ENCODE data around the gene PCCA. TPM values are rescaled to one million over a fixed set of nuclear protein-coding genes. Genes with fewer than 3 reads are reported as not detected.

PCCA gene, protein sequence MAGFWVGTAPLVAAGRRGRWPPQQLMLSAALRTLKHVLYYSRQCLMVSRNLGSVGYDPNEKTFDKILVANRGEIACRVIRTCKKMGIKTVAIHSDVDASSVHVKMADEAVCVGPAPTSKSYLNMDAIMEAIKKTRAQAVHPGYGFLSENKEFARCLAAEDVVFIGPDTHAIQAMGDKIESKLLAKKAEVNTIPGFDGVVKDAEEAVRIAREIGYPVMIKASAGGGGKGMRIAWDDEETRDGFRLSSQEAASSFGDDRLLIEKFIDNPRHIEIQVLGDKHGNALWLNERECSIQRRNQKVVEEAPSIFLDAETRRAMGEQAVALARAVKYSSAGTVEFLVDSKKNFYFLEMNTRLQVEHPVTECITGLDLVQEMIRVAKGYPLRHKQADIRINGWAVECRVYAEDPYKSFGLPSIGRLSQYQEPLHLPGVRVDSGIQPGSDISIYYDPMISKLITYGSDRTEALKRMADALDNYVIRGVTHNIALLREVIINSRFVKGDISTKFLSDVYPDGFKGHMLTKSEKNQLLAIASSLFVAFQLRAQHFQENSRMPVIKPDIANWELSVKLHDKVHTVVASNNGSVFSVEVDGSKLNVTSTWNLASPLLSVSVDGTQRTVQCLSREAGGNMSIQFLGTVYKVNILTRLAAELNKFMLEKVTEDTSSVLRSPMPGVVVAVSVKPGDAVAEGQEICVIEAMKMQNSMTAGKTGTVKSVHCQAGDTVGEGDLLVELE
- total RNA-seq, result 5.8 and 6.4 TPM in 2 replicates

DNA sequence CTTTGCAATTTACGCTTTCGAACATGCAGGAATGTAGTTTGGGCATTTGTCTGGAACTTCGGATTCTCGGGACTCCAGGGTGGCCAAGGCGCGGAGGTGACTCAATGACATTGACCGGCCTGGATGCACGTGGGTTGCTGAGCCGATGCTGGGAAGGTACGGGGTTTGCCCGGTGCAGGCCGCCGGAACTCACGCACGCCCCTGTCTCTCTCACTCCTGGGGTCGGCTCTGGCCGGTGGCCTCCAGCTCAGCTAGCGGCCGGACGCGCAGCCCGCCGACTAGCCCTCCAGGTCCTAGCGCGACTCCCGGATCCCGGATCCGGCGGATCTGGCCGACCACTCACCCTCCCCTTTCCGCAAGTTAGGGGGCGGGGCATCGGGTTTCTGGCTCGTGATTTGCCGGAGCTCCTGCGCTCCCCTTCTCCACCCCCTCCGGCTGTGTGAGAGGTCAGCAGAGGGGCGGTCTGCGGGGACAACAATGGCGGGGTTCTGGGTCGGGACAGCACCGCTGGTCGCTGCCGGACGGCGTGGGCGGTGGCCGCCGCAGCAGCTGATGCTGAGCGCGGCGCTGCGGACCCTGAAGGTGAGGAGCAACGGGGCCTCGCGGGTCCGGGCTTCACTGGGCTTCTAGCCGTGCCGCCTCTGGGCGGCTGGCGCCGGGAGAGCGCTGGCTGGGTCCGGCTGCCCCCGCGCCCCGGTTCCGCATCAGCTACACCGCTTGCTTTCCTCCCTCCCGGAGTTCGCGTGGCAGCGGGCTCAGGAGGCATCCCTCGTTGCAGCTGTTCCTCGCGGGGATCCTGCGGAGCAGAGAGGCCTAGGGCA, at the start of gene PCCA:
TSS of gene PCCA (plus strand) at position 450 of the 821 bp plus-strand sequence. CDS start at position 478, 28 bp downstream.
- DNase-seq, result peak; percentile 95
- Mint-ChIP-seq H3K4me3 (peak within 1 kb of the TSS; percentile 94), H3K27ac (peak within 1 kb of the TSS; percentile 86), H3K4me1 (peaks cover 18% of the 10 kb centered on the region), H3K9me3 (no peaks in the 10 kb centered on the region), H3K36me3 (ENCODE audit: low read depth) (no peaks in the 10 kb centered on the region), H3K27me3 (peaks cover 4% of the 10 kb centered on the region)
- intact Hi-C loops (cut with micrococcal nuclease), result loop anchor here (2.0 to 5.0 kb wide), 3 partner anchors 43 to 432 kb away; no protein-coding TSS in a partner anchor

- H3K27ac Mint-ChIP-seq, result no peak overlapping the region
- H3K27me3 Mint-ChIP-seq, result peaks cover 9% of the 10 kb centered on the region
- no peak overlapping the region for H3K4me3 Mint-ChIP-seq
Measured at GRCh38 chr13:100039740-100040139, 49.2 kb upstream of the PCCA start.

DNA sequence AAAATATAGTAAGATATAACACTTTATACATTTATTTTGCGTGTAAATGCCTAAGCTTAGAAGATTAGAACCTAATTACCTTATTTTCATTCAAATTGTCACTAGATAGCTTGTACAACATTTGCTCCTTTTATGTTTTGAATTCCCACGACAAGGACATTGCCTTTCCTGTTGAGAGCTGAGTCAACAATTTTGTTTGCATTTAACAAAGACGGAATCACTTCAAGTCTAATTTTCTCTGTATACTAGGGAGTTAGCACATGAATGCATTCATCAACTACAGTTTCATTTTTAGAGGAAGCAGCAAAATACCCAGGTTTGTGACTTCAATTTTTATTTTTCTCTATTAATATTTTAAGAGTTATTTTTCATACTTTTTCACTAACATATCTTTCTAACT, 48.7 kb upstream of the PCCA start:
- Mint-ChIP-seq H3K4me3 (no peak overlapping the region), H3K27me3 (peaks cover 9% of the 10 kb centered on the region), H3K27ac (no peak overlapping the region), H3K4me1 (no peaks in the 10 kb centered on the region), H3K9me3 (no peaks in the 10 kb centered on the region), H3K36me3 (ENCODE audit: low read depth) (no peaks in the 10 kb centered on the region)
- intact Hi-C loops (cut with micrococcal nuclease), result no loop called here
- DNase-seq, result no peak

More at GRCh38 chr13:100039740-100040139, 49.2 kb upstream of the PCCA start:
- intact Hi-C loops (cut with micrococcal nuclease), result no loop called here
- H3K36me3 Mint-ChIP-seq (ENCODE audit: low read depth), result no peaks in the 10 kb centered on the region
- no peaks in the 10 kb centered on the region for H3K9me3 Mint-ChIP-seq
- H3K4me1 Mint-ChIP-seq, result no peaks in the 10 kb centered on the region
- no peak for DNase-seq

DNA sequence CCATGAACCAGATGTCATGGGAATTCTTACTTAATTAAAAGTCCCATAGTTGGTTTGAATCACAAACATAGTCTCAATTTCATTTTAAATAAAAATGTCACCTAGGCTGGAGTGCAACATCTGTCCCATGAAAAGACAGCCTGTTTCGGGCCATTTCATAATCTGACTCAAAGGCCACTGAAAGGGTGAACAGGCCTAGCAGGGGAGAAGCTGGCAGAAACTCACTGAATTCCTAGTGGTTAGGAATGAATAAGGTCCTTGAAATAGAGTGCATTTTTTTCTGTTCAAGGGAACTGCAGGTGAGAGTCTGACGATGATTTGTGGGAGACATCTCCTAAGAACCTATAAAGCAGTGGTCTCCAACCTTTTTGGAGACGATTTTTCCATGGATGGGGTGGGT, 44.0 kb upstream of the PCCA start:
- peaks cover 2% of the 10 kb centered on the region for H3K27me3 Mint-ChIP-seq
- no peaks in the 10 kb centered on the region for H3K9me3 Mint-ChIP-seq
- H3K4me3 Mint-ChIP-seq, result no peak overlapping the region
- no peak overlapping the region for H3K27ac Mint-ChIP-seq
- H3K4me1 Mint-ChIP-seq, result no peaks in the 10 kb centered on the region
- no peak for DNase-seq
- H3K36me3 Mint-ChIP-seq (ENCODE audit: low read depth), result no peaks in the 10 kb centered on the region
- intact Hi-C loops (cut with micrococcal nuclease), result no loop called here

- no peak for DNase-seq
- Mint-ChIP-seq H3K4me1 (no peaks in the 10 kb centered on the region), H3K9me3 (no peaks in the 10 kb centered on the region), H3K27ac (no peak overlapping the region), H3K27me3 (no peaks in the 10 kb centered on the region), H3K36me3 (ENCODE audit: low read depth) (no peaks in the 10 kb centered on the region), H3K4me3 (no peak overlapping the region)
- intact Hi-C loops (cut with micrococcal nuclease), result no loop called here
Measured at GRCh38 chr13:100045355-100045754, 43.5 kb upstream of the PCCA start.

GRCh38 chr13:100051070-100051469, 37.8 kb upstream of the PCCA start:
- no peaks in the 10 kb centered on the region for H3K4me1 Mint-ChIP-seq
- H3K9me3 Mint-ChIP-seq, result no peaks in the 10 kb centered on the region
- no peak overlapping the region for H3K4me3 Mint-ChIP-seq
- no peak overlapping the region for H3K27ac Mint-ChIP-seq
- intact Hi-C loops (cut with micrococcal nuclease), result no loop called here
- no peaks in the 10 kb centered on the region for H3K27me3 Mint-ChIP-seq
- no peak for DNase-seq
- no peaks in the 10 kb centered on the region for H3K36me3 Mint-ChIP-seq (ENCODE audit: low read depth)

DNA sequence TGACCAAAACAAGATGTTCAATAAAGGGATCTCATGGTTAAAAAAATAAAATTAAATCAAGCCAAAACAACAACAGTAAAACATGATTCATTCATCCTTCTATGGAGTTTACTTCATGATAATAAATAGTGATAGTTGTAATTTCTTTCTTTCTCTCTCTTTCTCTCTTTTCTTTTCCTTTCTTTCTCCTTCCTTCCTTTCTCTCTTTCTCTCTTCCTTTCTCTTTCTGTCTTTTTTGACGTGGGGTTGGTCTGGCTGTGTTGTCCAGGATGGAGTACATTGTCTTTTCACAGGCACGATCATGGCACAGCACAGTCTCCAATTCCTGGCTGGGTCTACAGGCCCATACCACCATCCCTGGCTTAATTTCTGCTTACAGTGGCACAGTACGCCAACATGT, 29.1 kb upstream of the PCCA start:
- H3K9me3 Mint-ChIP-seq, result peaks cover 16% of the 10 kb centered on the region
- no peak for DNase-seq
- peaks cover 1% of the 10 kb centered on the region for H3K36me3 Mint-ChIP-seq (ENCODE audit: low read depth)
- no peaks in the 10 kb centered on the region for H3K4me1 Mint-ChIP-seq
- intact Hi-C loops (cut with micrococcal nuclease), result no loop called here
- H3K4me3 Mint-ChIP-seq, result no peak overlapping the region
- H3K27ac Mint-ChIP-seq, result no peak overlapping the region
- peaks cover 8% of the 10 kb centered on the region for H3K27me3 Mint-ChIP-seq

GRCh38 chr13:100063333-100063732, 25.6 kb upstream of the PCCA start:
- intact Hi-C loops (cut with micrococcal nuclease), result no loop called here
- peaks cover 1% of the 10 kb centered on the region for H3K36me3 Mint-ChIP-seq (ENCODE audit: low read depth)
- H3K27ac Mint-ChIP-seq, result no peak overlapping the region
- no peaks in the 10 kb centered on the region for H3K4me1 Mint-ChIP-seq
- peaks cover 8% of the 10 kb centered on the region for H3K27me3 Mint-ChIP-seq
- no peak for DNase-seq
- no peak overlapping the region for H3K4me3 Mint-ChIP-seq
- peaks cover 15% of the 10 kb centered on the region for H3K9me3 Mint-ChIP-seq

DNA sequence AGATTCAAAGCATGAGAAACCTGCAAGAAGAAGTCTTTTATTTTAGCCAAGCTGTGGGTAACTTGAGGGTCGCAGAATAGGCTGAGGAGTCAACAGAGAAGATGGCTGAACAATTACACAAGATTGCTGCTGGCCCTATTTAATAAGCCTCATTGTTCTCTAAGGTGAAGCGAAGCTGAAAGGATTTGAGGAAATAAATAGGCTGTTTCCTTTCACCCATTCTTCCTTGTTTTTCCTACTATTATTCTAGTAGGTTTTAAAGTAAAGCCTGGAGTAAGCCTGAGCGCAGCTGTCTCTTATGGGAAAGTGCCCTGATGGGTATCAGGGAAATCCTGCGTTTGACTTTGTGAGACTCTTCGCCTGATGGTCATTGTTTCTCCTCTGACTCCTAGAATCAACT, 25.0 kb upstream of the PCCA start:
- peaks cover 10% of the 10 kb centered on the region for H3K27me3 Mint-ChIP-seq
- H3K36me3 Mint-ChIP-seq (ENCODE audit: low read depth), result no peaks in the 10 kb centered on the region
- H3K27ac Mint-ChIP-seq, result no peak overlapping the region
- intact Hi-C loops (cut with micrococcal nuclease), result no loop called here
- DNase-seq, result no peak
- no peak overlapping the region for H3K4me3 Mint-ChIP-seq
- no peaks in the 10 kb centered on the region for H3K4me1 Mint-ChIP-seq
- peaks cover 10% of the 10 kb centered on the region for H3K9me3 Mint-ChIP-seq

DNA sequence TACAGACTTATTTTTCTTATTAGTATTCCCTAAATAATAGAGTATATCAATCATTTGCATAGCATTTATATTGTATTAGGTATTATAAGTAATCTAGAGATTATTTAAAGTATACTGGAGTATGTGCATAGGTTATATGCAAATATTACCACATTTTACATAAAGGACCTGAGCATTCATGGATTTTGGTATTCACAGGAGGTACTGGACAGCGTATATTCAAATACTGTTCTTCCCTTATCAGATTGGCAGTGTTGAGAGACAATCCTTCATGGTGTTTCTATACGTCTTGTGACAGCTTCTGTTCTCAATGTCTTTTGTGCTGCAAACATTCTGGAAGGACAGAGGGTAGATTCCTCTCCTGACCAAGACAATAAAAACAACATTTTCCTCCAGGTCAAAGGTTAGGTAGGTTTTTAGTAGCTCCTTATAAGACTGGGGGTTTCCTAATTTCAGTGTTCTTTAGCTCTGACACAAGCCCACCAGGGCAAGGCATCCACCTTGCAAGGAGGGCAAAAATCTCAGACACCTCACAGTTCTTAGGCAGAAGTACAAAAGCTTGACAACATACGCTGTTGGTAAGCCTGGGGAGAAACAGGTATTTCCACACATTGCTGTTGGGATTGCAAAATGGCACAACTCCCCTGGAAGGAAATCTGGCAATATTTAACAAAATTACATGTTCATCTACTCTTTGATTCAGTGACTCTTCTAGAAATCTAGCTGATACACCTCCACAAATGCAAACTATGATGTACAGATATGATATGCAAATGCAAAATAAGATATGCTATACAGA, 20.6 kb upstream of the PCCA start:
- Mint-ChIP-seq H3K36me3 (ENCODE audit: low read depth) (no peaks in the 10 kb centered on the region), H3K4me1 (no peaks in the 10 kb centered on the region), H3K9me3 (no peaks in the 10 kb centered on the region), H3K27me3 (peaks cover 12% of the 10 kb centered on the region), H3K27ac (no peak overlapping the region), H3K4me3 (no peak overlapping the region)
- intact Hi-C loops (cut with micrococcal nuclease), result no loop called here
- DNase-seq, result no peak

DNA sequence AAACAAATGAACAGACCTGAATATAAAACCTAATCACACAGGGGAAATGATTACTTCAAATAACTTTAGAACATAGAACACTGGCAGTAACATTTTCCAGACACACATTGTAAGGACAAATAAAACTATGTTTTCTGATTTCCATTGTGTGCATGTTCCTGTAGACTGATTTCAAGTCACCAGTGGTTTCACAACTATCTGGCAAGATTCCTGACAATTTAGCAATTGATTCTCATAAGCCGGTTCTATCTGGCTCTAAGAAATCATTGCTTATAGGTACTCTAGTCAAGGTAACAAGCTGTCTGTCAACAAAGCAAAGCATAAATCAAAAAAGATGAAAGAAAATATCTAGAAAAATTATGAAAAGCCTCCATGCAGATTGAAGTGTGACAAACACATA, 19.6 kb upstream of the PCCA start:
- no peak for DNase-seq
- Mint-ChIP-seq H3K27me3 (peaks cover 9% of the 10 kb centered on the region), H3K4me1 (no peaks in the 10 kb centered on the region), H3K27ac (no peak overlapping the region), H3K36me3 (ENCODE audit: low read depth) (no peaks in the 10 kb centered on the region), H3K4me3 (no peak overlapping the region), H3K9me3 (no peaks in the 10 kb centered on the region)
- intact Hi-C loops (cut with micrococcal nuclease), result no loop called here

GRCh38 chr13:100075700-100076587, 12.9 kb upstream of the PCCA start:
- H3K4me1 Mint-ChIP-seq, result no peaks in the 10 kb centered on the region
- intact Hi-C loops (cut with micrococcal nuclease), result no loop called here

More at GRCh38 chr13:100075700-100076587, 12.9 kb upstream of the PCCA start:
- Mint-ChIP-seq H3K27me3 (peaks cover 2% of the 10 kb centered on the region), H3K36me3 (ENCODE audit: low read depth) (no peaks in the 10 kb centered on the region), H3K27ac (no peak overlapping the region), H3K4me3 (no peak overlapping the region), H3K9me3 (no peaks in the 10 kb centered on the region)
- DNase-seq, result no peak
